H9 (cell line): ENCODE measurements around the gene TCTN2. TPM values are rescaled to one million over a fixed set of nuclear protein-coding genes. Genes with fewer than 3 reads are reported as not detected.

Experiments
- DNase-seq: peaks from one replicate; pipeline ENCODE4 v3.0.0-alpha.2; 2017
- H2AFZ ChIP-seq: one replicate; pipeline ENCODE4 v1.6.1; 2013; ENCODE audit warnings: mild to moderate bottlenecking, low read length, control low read depth, moderate library complexity
- H2AK5ac ChIP-seq: 2 replicates; pipeline ENCODE4 v1.6.1; 2013; ENCODE audit warnings: low read length, control low read depth, mixed read lengths; ENCODE audit not compliant: insufficient read length
- H2BK120ac ChIP-seq: one replicate; pipeline ENCODE4 v1.6.1; 2013; ENCODE audit warnings: low read depth, mild to moderate bottlenecking, low read length, control low read depth, inconsistent platforms; ENCODE audit not compliant: poor library complexity, severe bottlenecking
- H2BK12ac ChIP-seq: 2 replicates; pipeline ENCODE4 v1.6.1; 2013; ENCODE audit warnings: low read length, control low read depth, mixed read lengths, low read depth; ENCODE audit not compliant: insufficient read length
- H2BK15ac ChIP-seq: 2 replicates; pipeline ENCODE4 v1.6.1; 2013; ENCODE audit warnings: low read depth, low read length, control low read depth
- H2BK20ac ChIP-seq: one replicate; pipeline ENCODE4 v1.6.1; 2013; ENCODE audit warnings: low read depth, mild to moderate bottlenecking, low read length, control low read depth, inconsistent platforms; ENCODE audit not compliant: poor library complexity, severe bottlenecking
- H2BK5ac ChIP-seq: 2 replicates; pipeline ENCODE4 v1.6.1; 2013; ENCODE audit warnings: low read length, control low read depth, mixed read lengths; ENCODE audit not compliant: insufficient read length
- H3K14ac ChIP-seq: 2 replicates; pipeline ENCODE4 v1.6.1; 2013; ENCODE audit warnings: low read length, control low read depth; ENCODE audit not compliant: insufficient read depth
- H3K18ac ChIP-seq: 2 replicates; pipeline ENCODE4 v1.6.1; 2013; ENCODE audit warnings: low read depth, mild to moderate bottlenecking, mixed read lengths, low read length, control low read depth; ENCODE audit not compliant: insufficient read length
- H3K23ac ChIP-seq: 2 replicates; pipeline ENCODE4 v1.6.1; 2013; ENCODE audit warnings: low read length, control low read depth, mixed read lengths, low read depth; ENCODE audit not compliant: insufficient read length
- H3K23me2 ChIP-seq: 2 replicates; pipeline ENCODE4 v1.6.1; 2013; ENCODE audit warnings: low read depth, mild to moderate bottlenecking, mixed read lengths, low read length, control low read depth; ENCODE audit not compliant: insufficient read length, poor library complexity, severe bottlenecking
- H3K27ac ChIP-seq: 2 replicates; pipeline ENCODE4 v1.5.1; 2013; ENCODE audit warnings: low read length, control low read depth, mixed read lengths, low read depth; ENCODE audit not compliant: insufficient read length
- H3K27me3 ChIP-seq: 2 replicates; pipeline ENCODE4 v1.6.1; 2013; ENCODE audit warnings: low read length, control low read depth, inconsistent platforms; ENCODE audit not compliant: insufficient read depth
- H3K4ac ChIP-seq: 2 replicates; pipeline ENCODE4 v1.6.1; 2013; ENCODE audit warnings: low read depth, mild to moderate bottlenecking, control low read depth, inconsistent platforms, low read length, moderate library complexity
- H3K4me1 ChIP-seq: 2 replicates; pipeline ENCODE4 v1.6.1; 2013; ENCODE audit warnings: low read length, control low read depth, inconsistent platforms; ENCODE audit not compliant: insufficient read depth
- H3K4me2 ChIP-seq: 2 replicates; pipeline ENCODE4 v1.6.1; 2013; ENCODE audit warnings: low read length, control low read depth, mixed read lengths; ENCODE audit not compliant: insufficient read length, insufficient read depth
- H3K56ac ChIP-seq: 2 replicates; pipeline ENCODE4 v1.6.1; 2013; ENCODE audit warnings: low read depth, mild to moderate bottlenecking, mixed read lengths, low read length, control low read depth; ENCODE audit not compliant: insufficient read length
- H3K79me1 ChIP-seq: 2 replicates; pipeline ENCODE4 v1.6.1; 2013; ENCODE audit warnings: low read depth, mild to moderate bottlenecking, moderate library complexity, low read length, control low read depth, inconsistent platforms; ENCODE audit not compliant: insufficient read depth, poor library complexity, severe bottlenecking
- H3K79me2 ChIP-seq: 2 replicates; pipeline ENCODE4 v1.6.1; 2013; ENCODE audit warnings: low read length, control low read depth, inconsistent platforms; ENCODE audit not compliant: insufficient read depth
- H3K9ac ChIP-seq: 2 replicates; pipeline ENCODE4 v1.6.1; 2013; ENCODE audit warnings: low read length, control low read depth, mixed read lengths; ENCODE audit not compliant: insufficient read length; ENCODE audit errors: extremely low read depth
- H3K9me3 ChIP-seq: one replicate; pipeline ENCODE4 v1.6.1; 2013; ENCODE audit warnings: low read depth, low read length, inconsistent platforms; ENCODE audit not compliant: control insufficient read depth
- H3T11ph ChIP-seq: one replicate; pipeline ENCODE4 v1.6.1; 2013; ENCODE audit warnings: mild to moderate bottlenecking, low read length, control low read depth, inconsistent platforms
- H4K20me1 ChIP-seq: one replicate; pipeline ENCODE4 v1.6.1; 2013; ENCODE audit not compliant: control insufficient read depth, insufficient read length, insufficient read depth
- H4K5ac ChIP-seq: 2 replicates; pipeline ENCODE4 v1.6.1; 2013; ENCODE audit warnings: low read depth, mild to moderate bottlenecking, mixed read lengths, low read length, control low read depth; ENCODE audit not compliant: insufficient read length
- H4K8ac ChIP-seq: replicated peaks from 2 replicates; pipeline ENCODE4 v1.6.1; 2013; ENCODE audit warnings: low read length, control low read depth, mixed read lengths, low read depth; ENCODE audit not compliant: insufficient read length
- H4K91ac ChIP-seq: 2 replicates; pipeline ENCODE4 v1.6.1; 2013; ENCODE audit warnings: low read depth, mild to moderate bottlenecking, moderate library complexity, mixed read lengths, low read length, control low read depth; ENCODE audit not compliant: insufficient read length
- H3K27ac Mint-ChIP-seq, 3 experiments: 2 replicates in 2 of 3; 3 replicates in 1 of 3; pipeline ENCODE4 v1.8.0; 2020 to 2021; ENCODE audit warnings: mixed read lengths in 3 of 3, mild to moderate bottlenecking in 1 of 3, moderate library complexity in 1 of 3
- H3K27me3 Mint-ChIP-seq: 2 replicates; pipeline ENCODE4 v1.8.0; 2021; ENCODE audit warnings: low read depth, mild to moderate bottlenecking, moderate library complexity, mixed read lengths
- H3K36me3 Mint-ChIP-seq, 3 experiments: 2 replicates in 2 of 3; 3 replicates in 1 of 3; pipeline ENCODE4 v1.8.0; 2020 to 2021; ENCODE audit warnings: low read depth in 3 of 3, mixed read lengths in 3 of 3; ENCODE audit not compliant: insufficient read depth in 1 of 3
- H3K4me1 Mint-ChIP-seq, 2 experiments: 2 replicates each; pipeline ENCODE4 v1.8.0; 2020; ENCODE audit warnings: mixed read lengths in 2 of 2
- H3K4me3 Mint-ChIP-seq, 2 experiments: 2 replicates in 1 of 2; 3 replicates in 1 of 2; pipeline ENCODE4 v1.8.0; 2020 to 2021; ENCODE audit warnings: mild to moderate bottlenecking in 2 of 2, mixed read lengths in 2 of 2, moderate library complexity in 1 of 2
- H3K9me3 Mint-ChIP-seq, 2 experiments: 2 replicates in 1 of 2; 3 replicates in 1 of 2; pipeline ENCODE4 v1.8.0; 2020; ENCODE audit warnings: mild to moderate bottlenecking in 2 of 2, mixed read lengths in 2 of 2, moderate library complexity in 1 of 2
- WGBS: extraction: QIAGEN DNeasy Blood & Tissue Kit; methylation state at CpG from one replicate; pipeline ENCODE4 v1.1.7; 2013; ENCODE audit warnings: missing lambda C conversion rate, low lambda C conversion rate, mixed read lengths; ENCODE audit not compliant: insufficient read length; ENCODE audit errors: extremely low coverage; 5-methylcytosine and 5-hydroxymethylcytosine counted together
- total RNA-seq: library from RNA; stranded (reverse); gene quantifications from 2 replicates; pipeline ENCODE4 v1.2.1, GENCODE V29; 2021
- TF ChIP-seq, protein P1 (sequence below): fragments of 200-600 bp; sonication (generic); conservative IDR thresholded peaks from 3 replicates; pipeline ENCODE4 v1.8.0; 2021; ENCODE audit warnings: antibody characterized with exemption, mild to moderate bottlenecking

TCTN2 gene
- total RNA-seq, 1 experiment from 2014 or later = 7.4 TPM

DNA sequence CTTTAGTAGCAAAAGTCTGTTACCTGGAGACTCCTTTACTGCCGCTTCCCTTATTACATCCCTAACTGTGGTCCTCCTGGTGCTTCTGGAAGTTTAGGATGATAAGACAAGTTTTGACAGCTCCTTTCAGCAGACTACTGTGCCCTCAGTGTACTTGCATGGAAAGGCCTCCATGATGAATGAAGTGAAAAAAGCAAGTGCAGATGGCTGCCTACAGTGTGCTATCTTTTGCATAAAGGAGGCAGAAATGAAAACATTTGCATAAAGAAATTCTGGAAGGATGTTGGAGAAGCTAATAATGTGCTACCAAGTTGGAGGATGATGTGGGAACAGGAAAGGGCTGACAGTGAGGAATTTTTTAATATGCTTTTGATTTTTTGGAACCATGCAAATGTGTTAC, 4.5 kb downstream of the TCTN2 start:
- no peak overlapping the region for H2AFZ ChIP-seq
- H4K20me1 ChIP-seq = no peaks in the 10 kb centered on the region
- H2BK120ac ChIP-seq = no peak overlapping the region
- no CpG with 5 or more reads among the region's 1 CpG for WGBS
- H3K4me2 ChIP-seq = no peak overlapping the region
- H3K27me3 ChIP-seq = no peaks in the 10 kb centered on the region
- Mint-ChIP-seq H3K4me3 (no peak overlapping the region), H3K4me1 (peaks cover 3 to 9% of the 10 kb centered on the region in 2 experiments), H3K36me3 (peaks cover 0 to 11% (median 5%) of the 10 kb centered on the region in 3 experiments; a peak in 4 of 7 replicates), H3K27me3 (no peaks in the 10 kb centered on the region), H3K9me3 (no peaks in the 10 kb centered on the region), H3K27ac (no peak overlapping the region)
- H3T11ph ChIP-seq = no peak overlapping the region
- no peak overlapping the region for H3K27ac ChIP-seq
- H2BK20ac ChIP-seq = no peak overlapping the region
- H3K9ac ChIP-seq = no peak overlapping the region
- H4K5ac ChIP-seq = no peak overlapping the region
- H3K79me1 ChIP-seq = no peaks in the 10 kb centered on the region
- no peak overlapping the region for H3K4ac ChIP-seq
- peaks cover 5% of the 10 kb centered on the region for H3K23me2 ChIP-seq
- H3K4me1 ChIP-seq = no peaks in the 10 kb centered on the region
- no peak overlapping the region for H3K56ac ChIP-seq
- H3K9me3 ChIP-seq = no peaks in the 10 kb centered on the region
- H2BK15ac ChIP-seq = no peak overlapping the region
- no peak overlapping the region for H4K8ac ChIP-seq
- no peak overlapping the region for H2AK5ac ChIP-seq
- TF ChIP-seq, protein P1, sequence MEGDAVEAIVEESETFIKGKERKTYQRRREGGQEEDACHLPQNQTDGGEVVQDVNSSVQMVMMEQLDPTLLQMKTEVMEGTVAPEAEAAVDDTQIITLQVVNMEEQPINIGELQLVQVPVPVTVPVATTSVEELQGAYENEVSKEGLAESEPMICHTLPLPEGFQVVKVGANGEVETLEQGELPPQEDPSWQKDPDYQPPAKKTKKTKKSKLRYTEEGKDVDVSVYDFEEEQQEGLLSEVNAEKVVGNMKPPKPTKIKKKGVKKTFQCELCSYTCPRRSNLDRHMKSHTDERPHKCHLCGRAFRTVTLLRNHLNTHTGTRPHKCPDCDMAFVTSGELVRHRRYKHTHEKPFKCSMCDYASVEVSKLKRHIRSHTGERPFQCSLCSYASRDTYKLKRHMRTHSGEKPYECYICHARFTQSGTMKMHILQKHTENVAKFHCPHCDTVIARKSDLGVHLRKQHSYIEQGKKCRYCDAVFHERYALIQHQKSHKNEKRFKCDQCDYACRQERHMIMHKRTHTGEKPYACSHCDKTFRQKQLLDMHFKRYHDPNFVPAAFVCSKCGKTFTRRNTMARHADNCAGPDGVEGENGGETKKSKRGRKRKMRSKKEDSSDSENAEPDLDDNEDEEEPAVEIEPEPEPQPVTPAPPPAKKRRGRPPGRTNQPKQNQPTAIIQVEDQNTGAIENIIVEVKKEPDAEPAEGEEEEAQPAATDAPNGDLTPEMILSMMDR = no peak
- no peak overlapping the region for H2BK5ac ChIP-seq
- no peak overlapping the region for H3K23ac ChIP-seq
- H3K79me2 ChIP-seq = no peaks in the 10 kb centered on the region
- no peak overlapping the region for H4K91ac ChIP-seq
- H2BK12ac ChIP-seq = no peak overlapping the region
- H3K14ac ChIP-seq = no peak overlapping the region
- no peak for DNase-seq
- no peak overlapping the region for H3K18ac ChIP-seq
